ENCODE results near the gene IRS2.

DNA sequence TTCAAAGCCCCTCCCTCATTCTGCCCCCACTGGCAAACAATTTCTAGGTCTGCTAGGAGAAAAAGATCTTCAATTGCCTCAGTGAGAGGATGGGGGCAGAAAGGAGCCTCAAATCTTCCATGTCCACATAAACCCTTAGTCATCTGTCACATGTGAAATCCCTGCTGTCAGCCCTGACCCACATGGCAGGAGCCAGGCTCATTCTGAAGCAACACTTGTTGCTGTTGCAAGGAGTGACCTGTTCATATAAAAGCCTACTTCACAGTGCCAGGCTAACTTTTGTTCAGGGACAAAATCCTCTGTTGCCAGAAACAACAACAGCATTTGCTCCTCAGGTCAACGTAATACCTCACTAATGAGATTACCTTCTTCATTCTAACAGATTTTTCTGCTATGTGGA, 70.5 kb downstream of the IRS2 start:
- TF ChIP-seq EZH2 (IDR thresholded peaks at IDR 0.05; ENCODE audit: low read depth, unreplicated experiment) (no peak), CTCF (conservative IDR thresholded peaks at IDR 0.05; ENCODE audit: low read depth in 2 of 2) (no peak), POLR2AphosphoS5 (IDR thresholded peaks at IDR 0.05; ENCODE audit: low read depth) (no peak), EZH2phosphoT487 (IDR thresholded peaks at IDR 0.05; ENCODE audit: unreplicated experiment) (no peak), REST (IDR thresholded peaks at IDR 0.05; ENCODE audit: unreplicated experiment) (no peak)

All from GM23338 (cell line).